K562 (cell line): ENCODE results near the gene SUMF2. TPM values are rescaled to one million over a fixed set of nuclear protein-coding genes. Genes with fewer than 3 reads are reported as not detected.
A peak's percentile ranks its signal among the peaks of the same experiment; 100 is the strongest.

ENCODE experiments used
- ATF3 ChIP-seq, 2 experiments: fragments of 450-650 bp in 1 of 2; sonication (generic) in 1 of 2; formaldehyde crosslinking in 1 of 2; IDR thresholded peaks in 1 of 2; conservative IDR thresholded peaks in 1 of 2; 2 replicates each; pipeline versions ENCODE4 v1.6.1 to v1.8.1; 2016 to 2023; ENCODE audit warnings: mild to moderate bottlenecking in 2 of 2, moderate library complexity in 2 of 2, inconsistent platforms in 1 of 2, missing genetic modification reagents in 1 of 2
- ELF2 ChIP-seq: fragments of 250-450 bp; sonication (Bioruptor Pico); IDR thresholded peaks from 2 replicates; pipeline ENCODE4 v1.5.0; 2021; ENCODE audit warnings: mild to moderate bottlenecking
- HMBOX1 ChIP-seq: sonication (generic); IDR thresholded peaks from 2 replicates; pipeline ENCODE4 v1.6.1; 2016
- JUN ChIP-seq, 2 experiments: sonication (generic) in 1 of 2; formaldehyde crosslinking in 1 of 2; IDR thresholded peaks; 2 replicates each; pipeline versions ENCODE4 v1.6.1 to v1.8.0; 2012 to 2022; ENCODE audit warnings: borderline replicate concordance in 2 of 2, mild to moderate bottlenecking in 2 of 2, improper control_type of control experiment in 1 of 2, low read depth in 1 of 2, low read length in 1 of 2, missing genetic modification reagents in 1 of 2
- MYBL2 ChIP-seq, 2 experiments: fragments of 450-650 bp in 1 of 2; sonication (generic) in 1 of 2; formaldehyde crosslinking in 1 of 2; IDR thresholded peaks; 2 replicates each; pipeline versions ENCODE4 v1.6.1 to v1.8.1; 2017 to 2022; ENCODE audit warnings: borderline replicate concordance in 1 of 2, inconsistent platforms in 1 of 2, low read depth in 1 of 2, mild to moderate bottlenecking in 1 of 2, missing genetic modification reagents in 1 of 2, moderate library complexity in 1 of 2
- NCOA2 ChIP-seq, 2 experiments: fragments of 450-650 bp; IDR thresholded peaks; 2 replicates each; pipeline ENCODE4 v1.6.1; 2018; ENCODE audit warnings: mild to moderate bottlenecking in 2 of 2, moderate library complexity in 1 of 2; ENCODE audit not compliant: partially characterized antibody in 2 of 2
- NFATC3 ChIP-seq: fragments of 450-650 bp; IDR thresholded peaks from 2 replicates; pipeline ENCODE4 v1.6.1; 2017; ENCODE audit warnings: mild to moderate bottlenecking
- POLR2G ChIP-seq: fragments of 200-400 bp; formaldehyde crosslinking; IDR thresholded peaks from 2 replicates; pipeline ENCODE4 v1.6.1; 2017; ENCODE audit warnings: low read depth, mild to moderate bottlenecking, antibody characterized with exemption, low read length, moderate library complexity
- RBFOX2 ChIP-seq: fragments of 200-400 bp; formaldehyde crosslinking; IDR thresholded peaks from 2 replicates; pipeline ENCODE4 v1.6.1; 2017; ENCODE audit warnings: low read depth, mild to moderate bottlenecking, low read length, moderate library complexity
- TEAD1 ChIP-seq, 2 experiments: fragments of 450-650 bp in 1 of 2; sonication (generic) in 1 of 2; formaldehyde crosslinking; IDR thresholded peaks; 2 replicates each; pipeline versions ENCODE4 v1.4.0 to v1.8.0; 2020 to 2022; ENCODE audit warnings: mild to moderate bottlenecking in 2 of 2, missing genetic modification reagents in 1 of 2
- ZNF707 ChIP-seq: fragments of 250-450 bp; sonication (Bioruptor Pico); conservative IDR thresholded peaks from 2 replicates; pipeline ENCODE4 v1.8.0; 2022; ENCODE audit warnings: inconsistent platforms, mild to moderate bottlenecking, moderate library complexity
- ZNF778 ChIP-seq: fragments of 450-650 bp; formaldehyde crosslinking; IDR thresholded peaks from 2 replicates; pipeline ENCODE4 v1.4.0; 2020; ENCODE audit warnings: mild to moderate bottlenecking, moderate library complexity
- polyA plus RNA-seq, 8 experiments: library from polyadenylated mRNA; depleted of rRNA in 4 of 8; stranded (reverse) in 5 of 8; unstranded in 3 of 8; fragments of >200 nt; fragmentation: Nextera tagmentation in 2 of 8; fragmentation: Illumina TruSeq in 1 of 8; extraction: Ambion mirVana in 2 of 8; extraction: Trizol in 1 of 8; gene quantifications; 2 replicates each; pipeline versions ENCODE4 v1.2.1 to v1.2.3, GENCODE V29; 2011 to 2014; ENCODE audit warnings: inconsistent platforms in 1 of 8, missing spikeins in 1 of 8
- total RNA-seq, 7 experiments: library from RNA; depleted of rRNA in 6 of 7; stranded (reverse); fragments of >200 nt in 6 of 7; fragmentation: Illumina TruSeq in 2 of 7; extraction: Trizol in 2 of 7; gene quantifications; 2 replicates each; pipeline versions ENCODE4 v1.2.1 to v1.2.3, GENCODE V29; 2011 to 2021; ENCODE audit warnings: low replicate concordance in 1 of 7
- TF ChIP-seq, protein P1 (sequence below): IDR thresholded peaks from 2 replicates; pipeline ENCODE4 v1.6.1; 2012; ENCODE audit warnings: low read depth, low read length, improper control_type of control experiment, borderline replicate concordance

The SUMF2 gene
- total and polyA plus RNA-seq, 9 of the 15 experiments (the other 6 are each of a cell fraction or from before 2014, with no cell fraction given) = 39.0 to 113 (median 67.7) TPM

GRCh38 chr7:56062382-56062781 lies 1.7 kb upstream of the SUMF2 start (continued):
- TF ChIP-seq, protein P1, sequence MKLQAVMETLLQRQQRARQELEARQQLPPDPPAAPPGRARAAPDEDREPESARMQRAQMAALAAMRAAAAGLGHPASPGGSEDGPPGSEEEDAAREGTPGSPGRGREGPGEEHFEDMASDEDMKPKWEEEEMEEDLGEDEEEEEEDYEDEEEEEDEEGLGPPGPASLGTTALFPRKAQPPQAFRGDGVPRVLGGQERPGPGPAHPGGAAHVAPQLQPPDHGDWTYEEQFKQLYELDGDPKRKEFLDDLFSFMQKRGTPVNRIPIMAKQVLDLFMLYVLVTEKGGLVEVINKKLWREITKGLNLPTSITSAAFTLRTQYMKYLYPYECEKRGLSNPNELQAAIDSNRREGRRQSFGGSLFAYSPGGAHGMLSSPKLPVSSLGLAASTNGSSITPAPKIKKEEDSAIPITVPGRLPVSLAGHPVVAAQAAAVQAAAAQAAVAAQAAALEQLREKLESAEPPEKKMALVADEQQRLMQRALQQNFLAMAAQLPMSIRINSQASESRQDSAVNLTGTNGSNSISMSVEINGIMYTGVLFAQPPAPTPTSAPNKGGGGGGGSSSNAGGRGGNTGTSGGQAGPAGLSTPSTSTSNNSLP = peak; percentile 54; the same call in 1 of the 2 replicates
- peak; percentile 94 for TF ChIP-seq ATF3 (IDR thresholded peaks at IDR 0.05)
- TF ChIP-seq ATF3 (CRISPR knock-in tag; conservative IDR thresholded peaks at IDR 0.05) = peak; percentile 65; the same call in 1 of the 2 replicates
- peak; percentile 49; the same call in 1 of the 2 replicates for TF ChIP-seq HMBOX1
- no peak for TF ChIP-seq TEAD1 (CRISPR knock-in tag; IDR thresholded peaks at IDR 0.05)
- TF ChIP-seq NCOA2 (IDR thresholded peaks at IDR 0.05; ENCODE audit: partially characterized antibody in 2 of 2) = no peak
- TF ChIP-seq MYBL2 (IDR thresholded peaks at IDR 0.05; ENCODE audit: low read depth) = no peak
- no peak for TF ChIP-seq MYBL2 (CRISPR knock-in tag; IDR thresholded peaks at IDR 0.05; ENCODE audit: borderline replicate concordance)
- TF ChIP-seq NFATC3 = peak; percentile 89
- 0 out of 2 replicates have a peak, but pooled peaks have one; percentile 18 for TF ChIP-seq POLR2G
- TF ChIP-seq ZNF778 = no peak
- peak; percentile 79 for TF ChIP-seq JUN (IDR thresholded peaks at IDR 0.05; ENCODE audit: borderline replicate concordance, low read depth, low read length)
- TF ChIP-seq JUN (CRISPR knock-in tag; IDR thresholded peaks at IDR 0.05; ENCODE audit: borderline replicate concordance) = no peak
- TF ChIP-seq ZNF707 (CRISPR knock-in tag) = no peak
- peak; percentile 18 for TF ChIP-seq RBFOX2
- no peak for TF ChIP-seq ELF2
